ENCODE data around the gene GLP1R. TPM values are rescaled to one million over a fixed set of nuclear protein-coding genes. Genes with fewer than 3 reads are reported as not detected.

The GLP1R gene
- total and polyA plus RNA-seq, 2 experiments from 2014 or later, result 0.12 to 0.43 TPM

- H3K27ac ChIP-seq, result no peak overlapping the region
- DNase-seq (ENCODE audit: low read depth in 1 of 2, low spot score in 1 of 2), result no peak
- H3K4me3 ChIP-seq, result no peak overlapping the region
- H3K36me3 ChIP-seq, result no peaks in the 10 kb centered on the region
- no peaks in the 10 kb centered on the region for H3K9me3 ChIP-seq (ENCODE audit: low read depth)
- no peaks in the 10 kb centered on the region for H3K4me1 ChIP-seq (ENCODE audit: low read depth)
- H3K27me3 ChIP-seq, result no peaks in the 10 kb centered on the region
- no peak for TF ChIP-seq CTCF (IDR thresholded peaks at IDR 0.05; ENCODE audit: low read depth, low read length)
These were observed 58.5 kb downstream of the GLP1R start for GRCh38 chr6:39107034-39107433.

GRCh38 chr6:39107641-39108040 lies 59.1 kb downstream of the GLP1R start:
- DNase-seq (ENCODE audit: low read depth in 1 of 2, low spot score in 1 of 2), result no peak
- no peak for TF ChIP-seq CTCF (IDR thresholded peaks at IDR 0.05; ENCODE audit: low read depth, low read length)
- Histone ChIP-seq H3K4me1 (ENCODE audit: low read depth) (no peaks in the 10 kb centered on the region), H3K4me3 (no peak overlapping the region), H3K27me3 (no peaks in the 10 kb centered on the region), H3K36me3 (no peaks in the 10 kb centered on the region), H3K9me3 (ENCODE audit: low read depth) (no peaks in the 10 kb centered on the region), H3K27ac (no peak overlapping the region)

GRCh38 chr6:39108041-39108839 lies 59.7 kb downstream of the GLP1R start:
- Histone ChIP-seq H3K27me3 (no peaks in the 10 kb centered on the region), H3K4me3 (no peak overlapping the region), H3K36me3 (no peaks in the 10 kb centered on the region), H3K9me3 (ENCODE audit: low read depth) (no peaks in the 10 kb centered on the region), H3K4me1 (ENCODE audit: low read depth) (no peaks in the 10 kb centered on the region), H3K27ac (no peak overlapping the region)
- no peak for TF ChIP-seq CTCF (IDR thresholded peaks at IDR 0.05; ENCODE audit: low read depth, low read length)
- no peak for DNase-seq (ENCODE audit: low read depth in 1 of 2, low spot score in 1 of 2)

- no peaks in the 10 kb centered on the region for H3K36me3 ChIP-seq
- no peak overlapping the region for H3K4me3 ChIP-seq
- H3K9me3 ChIP-seq (ENCODE audit: low read depth), result no peaks in the 10 kb centered on the region
- no peaks in the 10 kb centered on the region for H3K27me3 ChIP-seq
- H3K27ac ChIP-seq, result no peak overlapping the region
- TF ChIP-seq CTCF (IDR thresholded peaks at IDR 0.05; ENCODE audit: low read depth, low read length), result no peak
- DNase-seq (ENCODE audit: low read depth in 1 of 2, low spot score in 1 of 2), result no peak
- no peaks in the 10 kb centered on the region for H3K4me1 ChIP-seq (ENCODE audit: low read depth)
These were observed 62.7 kb downstream of the GLP1R start for GRCh38 chr6:39111280-39111679.

- H3K4me1 ChIP-seq (ENCODE audit: low read depth), result no peaks in the 10 kb centered on the region
- H3K4me3 ChIP-seq, result peak overlapping the region; percentile 55
- H3K27ac ChIP-seq, result no peak overlapping the region
- H3K9me3 ChIP-seq (ENCODE audit: low read depth), result no peaks in the 10 kb centered on the region
- TF ChIP-seq CTCF (IDR thresholded peaks at IDR 0.05; ENCODE audit: low read depth, low read length), result no peak
- H3K36me3 ChIP-seq, result no peaks in the 10 kb centered on the region
- no peaks in the 10 kb centered on the region for H3K27me3 ChIP-seq
- DNase-seq (ENCODE audit: low read depth in 1 of 2, low spot score in 1 of 2), result no peak
These were observed 65.2 kb downstream of the GLP1R start for GRCh38 chr6:39113788-39114187.
